ENCODE measurements around the gene HSPG2. TPM values are rescaled to one million over a fixed set of nuclear protein-coding genes. Genes with fewer than 3 reads are reported as not detected.
A peak's percentile ranks its signal among the peaks of the same experiment; 100 is the strongest.

HSPG2 gene
- total and polyA plus RNA-seq, 10 of the 15 experiments (the other 5 are each of a cell fraction or from before 2014, with no cell fraction given) = 0.30 to 3.4 (median 0.73) TPM; not detected in 2

DNA sequence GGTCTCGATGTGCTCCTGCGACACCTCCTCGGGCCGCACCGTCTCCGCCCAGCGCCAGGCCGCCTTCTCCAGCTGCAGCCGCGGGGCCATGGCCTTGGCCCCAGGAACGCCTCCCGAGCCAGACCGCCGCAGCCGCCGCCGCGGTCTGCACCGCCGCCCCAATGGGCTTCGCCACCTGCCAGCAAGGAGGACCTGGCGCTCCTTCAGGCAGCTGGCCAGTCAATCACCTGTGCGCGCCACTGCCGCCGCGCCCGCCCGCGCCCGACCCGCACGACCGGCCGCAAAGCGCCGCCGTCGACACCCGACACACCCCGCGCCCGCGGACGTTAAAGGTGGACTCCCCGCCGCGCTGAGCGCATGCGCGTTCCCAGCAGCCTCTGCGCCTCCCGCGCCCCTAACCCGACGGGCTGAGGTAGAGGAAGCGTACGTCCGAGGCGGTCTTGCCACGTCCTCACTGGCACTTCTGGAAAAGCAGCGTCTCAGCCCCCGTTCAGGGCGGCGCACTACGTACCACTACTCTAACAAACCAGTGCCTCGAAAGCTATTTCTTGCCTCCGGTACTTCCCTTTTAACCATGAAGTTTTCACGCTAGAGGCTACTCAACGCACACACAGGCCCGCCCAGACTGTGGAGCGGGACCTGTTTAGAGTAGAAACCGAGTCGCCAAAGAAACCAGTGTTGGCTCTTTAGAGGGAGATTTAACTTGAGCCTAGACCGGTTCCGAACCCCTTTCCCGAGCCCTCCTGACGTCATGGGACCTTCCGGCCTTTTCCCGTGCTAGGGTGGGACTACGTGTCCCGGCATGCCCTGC lies 154.0 kb downstream of the HSPG2 start, which contains the start of gene USP48:
Gene USP48, minus strand, starts transcription at position 282 of the 811 bp plus-strand sequence. Its CDS starts 192 bp downstream, at position 90.
- ATAC-seq (peak; percentile 78), FAIRE-seq (peak; percentile 98), DNase-seq (ENCODE audit: low read depth, low spot score) (peak; percentile 87)
- BruUV-seq (replicated peaks) = no TSS peak
- ChIA-PET RAD21 (ENCODE audit: unreplicated experiment) (interaction anchor here (1.2 to 4.0 kb wide), 12 partner anchors 8 to 270 kb away, joined by 3 to 100 read pairs (median 6); partner anchors contain the start of gene CDC42), SMC1A (ENCODE audit: uncharacterized antibody, unreplicated experiment) (interaction anchor here (1.1 to 5.3 kb wide), 16 partner anchors 9 to 242 kb away, joined by 3 to 121 read pairs (median 5); no protein-coding TSS in a partner anchor), POLR2A (interaction anchor here (0.6 to 4.2 kb wide), 11 partner anchors 13 to 256 kb away, joined by 3 to 107 read pairs (median 4); no protein-coding TSS in a partner anchor), CTCF (interaction anchor here (0.7 to 3.4 kb wide), 16 partner anchors 11 to 241 kb away, joined by 3 to 50 read pairs (median 5); partner anchors contain the start of gene RAP1GAP)
- WGBS (ENCODE audit: insufficient coverage, insufficient replicate concordance, low lambda C conversion rate, missing lambda C conversion rate) = 1% methylated on average over 72 of the region's 82 CpGs
- in situ Hi-C loops (cut with MboI) (loop anchor here (25.0 kb wide), 1 partner anchor 1804 kb away; no protein-coding TSS in a partner anchor), intact Hi-C loops (cut with micrococcal nuclease; ENCODE audit: unreplicated experiment) (loop anchor here (5.0 to 10.0 kb wide), 2 partner anchors 81 to 182 kb away; no protein-coding TSS in a partner anchor)
- H3K27me3 ChIP-seq (replicated peaks in 1 of 2; ENCODE audit: control insufficient read depth in 2 of 2, insufficient read depth in 2 of 2, low read length in 1 of 2) = no peaks in the 10 kb centered on the region
- H4K20me1 ChIP-seq (ENCODE audit: control insufficient read depth, insufficient read depth) = no peaks in the 10 kb centered on the region
- H3K4me3 ChIP-seq = peak within 1 kb of the TSS; percentile 73
- H3K9ac ChIP-seq (ENCODE audit: control insufficient read depth, insufficient read depth, low read length) = peak within 1 kb of the TSS; percentile 100
- H3K36me3 ChIP-seq (ENCODE audit: control insufficient read depth in 2 of 2, insufficient read depth in 2 of 2, low read length in 1 of 2) = no peaks in the 10 kb centered on the region
- peak within 1 kb of the TSS; percentile 90 for H3K4me2 ChIP-seq (ENCODE audit: control insufficient read depth, insufficient read depth)
- peaks cover 51% of the 10 kb centered on the region for H3K79me2 ChIP-seq (ENCODE audit: control insufficient read depth, insufficient read depth, low read length)
- H3K9me3 ChIP-seq (replicated peaks; ENCODE audit: control insufficient read depth, insufficient read depth, low read length) = no peaks in the 10 kb centered on the region; the same call in 1 of the 3 replicates
- 0 out of 2 replicates have a peak, but pooled peaks cover 4% of the 10 kb centered on the region for H3K4me1 ChIP-seq (ENCODE audit: control insufficient read depth, insufficient read depth, low read length)
- peak within 1 kb of the TSS; percentile 77 for H2AFZ ChIP-seq (ENCODE audit: control insufficient read depth, low read depth, low read length)
- H3K27ac ChIP-seq (ENCODE audit: control insufficient read depth, insufficient read depth) = peak within 1 kb of the TSS; percentile 100
- TF ChIP-seq PBX3 (IDR thresholded peaks at IDR 0.05; ENCODE audit: insufficient replicate concordance, low read depth, low read length) (peak; percentile 85), SMAD1 (IDR thresholded peaks at IDR 0.05; ENCODE audit: low read depth, partially characterized antibody) (peak; percentile 94), JUNB (IDR thresholded peaks at IDR 0.05) (no peak; the same call in 1 of the 2 replicates), FOXK2 (IDR thresholded peaks at IDR 0.05) (no peak), SREBF2 (IDR thresholded peaks at IDR 0.05; ENCODE audit: low read length) (no peak), SMARCA5 (IDR thresholded peaks at IDR 0.05) (0 out of 2 replicates have a peak, but pooled peaks have one; percentile 40), TCF7 (IDR thresholded peaks at IDR 0.05; ENCODE audit: borderline replicate concordance) (no peak), RUNX3 (IDR thresholded peaks at IDR 0.05; ENCODE audit: low read length) (0 out of 2 replicates have a peak, but pooled peaks have one; percentile 30), YBX1 (IDR thresholded peaks at IDR 0.05) (no peak), TAF1 (IDR thresholded peaks at IDR 0.05; ENCODE audit: borderline replicate concordance, low read depth, low read length) (peak; percentile 94; the same call in 1 of the 2 replicates)
- TF ChIP-seq, protein P1, sequence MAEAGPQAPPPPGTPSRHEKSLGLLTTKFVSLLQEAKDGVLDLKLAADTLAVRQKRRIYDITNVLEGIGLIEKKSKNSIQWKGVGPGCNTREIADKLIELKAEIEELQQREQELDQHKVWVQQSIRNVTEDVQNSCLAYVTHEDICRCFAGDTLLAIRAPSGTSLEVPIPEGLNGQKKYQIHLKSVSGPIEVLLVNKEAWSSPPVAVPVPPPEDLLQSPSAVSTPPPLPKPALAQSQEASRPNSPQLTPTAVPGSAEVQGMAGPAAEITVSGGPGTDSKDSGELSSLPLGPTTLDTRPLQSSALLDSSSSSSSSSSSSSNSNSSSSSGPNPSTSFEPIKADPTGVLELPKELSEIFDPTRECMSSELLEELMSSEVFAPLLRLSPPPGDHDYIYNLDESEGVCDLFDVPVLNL (IDR thresholded peaks at IDR 0.05; ENCODE audit: low read depth, low read length) = no peak
- TF ChIP-seq, protein P2, sequence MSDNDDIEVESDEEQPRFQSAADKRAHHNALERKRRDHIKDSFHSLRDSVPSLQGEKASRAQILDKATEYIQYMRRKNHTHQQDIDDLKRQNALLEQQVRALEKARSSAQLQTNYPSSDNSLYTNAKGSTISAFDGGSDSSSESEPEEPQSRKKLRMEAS (IDR thresholded peaks at IDR 0.05; ENCODE audit: low read depth, low read length) = peak; percentile 74; the same call in 1 of the 2 replicates
- TF ChIP-seq, protein P3, sequence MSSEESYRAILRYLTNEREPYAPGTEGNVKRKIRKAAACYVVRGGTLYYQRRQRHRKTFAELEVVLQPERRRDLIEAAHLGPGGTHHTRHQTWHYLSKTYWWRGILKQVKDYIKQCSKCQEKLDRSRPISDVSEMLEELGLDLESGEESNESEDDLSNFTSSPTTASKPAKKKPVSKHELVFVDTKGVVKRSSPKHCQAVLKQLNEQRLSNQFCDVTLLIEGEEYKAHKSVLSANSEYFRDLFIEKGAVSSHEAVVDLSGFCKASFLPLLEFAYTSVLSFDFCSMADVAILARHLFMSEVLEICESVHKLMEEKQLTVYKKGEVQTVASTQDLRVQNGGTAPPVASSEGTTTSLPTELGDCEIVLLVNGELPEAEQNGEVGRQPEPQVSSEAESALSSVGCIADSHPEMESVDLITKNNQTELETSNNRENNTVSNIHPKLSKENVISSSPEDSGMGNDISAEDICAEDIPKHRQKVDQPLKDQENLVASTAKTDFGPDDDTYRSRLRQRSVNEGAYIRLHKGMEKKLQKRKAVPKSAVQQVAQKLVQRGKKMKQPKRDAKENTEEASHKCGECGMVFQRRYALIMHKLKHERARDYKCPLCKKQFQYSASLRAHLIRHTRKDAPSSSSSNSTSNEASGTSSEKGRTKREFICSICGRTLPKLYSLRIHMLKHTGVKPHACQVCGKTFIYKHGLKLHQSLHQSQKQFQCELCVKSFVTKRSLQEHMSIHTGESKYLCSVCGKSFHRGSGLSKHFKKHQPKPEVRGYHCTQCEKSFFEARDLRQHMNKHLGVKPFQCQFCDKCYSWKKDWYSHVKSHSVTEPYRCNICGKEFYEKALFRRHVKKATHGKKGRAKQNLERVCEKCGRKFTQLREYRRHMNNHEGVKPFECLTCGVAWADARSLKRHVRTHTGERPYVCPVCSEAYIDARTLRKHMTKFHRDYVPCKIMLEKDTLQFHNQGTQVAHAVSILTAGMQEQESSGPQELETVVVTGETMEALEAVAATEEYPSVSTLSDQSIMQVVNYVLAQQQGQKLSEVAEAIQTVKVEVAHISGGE (CRISPR knock-in tag; IDR thresholded peaks at IDR 0.05) = no peak

Data from GM12878 (cell line).